ENCODE results near the gene IL11.
A peak's percentile ranks its signal among the peaks of the same experiment; 100 is the strongest.

Gene IL11

DNA sequence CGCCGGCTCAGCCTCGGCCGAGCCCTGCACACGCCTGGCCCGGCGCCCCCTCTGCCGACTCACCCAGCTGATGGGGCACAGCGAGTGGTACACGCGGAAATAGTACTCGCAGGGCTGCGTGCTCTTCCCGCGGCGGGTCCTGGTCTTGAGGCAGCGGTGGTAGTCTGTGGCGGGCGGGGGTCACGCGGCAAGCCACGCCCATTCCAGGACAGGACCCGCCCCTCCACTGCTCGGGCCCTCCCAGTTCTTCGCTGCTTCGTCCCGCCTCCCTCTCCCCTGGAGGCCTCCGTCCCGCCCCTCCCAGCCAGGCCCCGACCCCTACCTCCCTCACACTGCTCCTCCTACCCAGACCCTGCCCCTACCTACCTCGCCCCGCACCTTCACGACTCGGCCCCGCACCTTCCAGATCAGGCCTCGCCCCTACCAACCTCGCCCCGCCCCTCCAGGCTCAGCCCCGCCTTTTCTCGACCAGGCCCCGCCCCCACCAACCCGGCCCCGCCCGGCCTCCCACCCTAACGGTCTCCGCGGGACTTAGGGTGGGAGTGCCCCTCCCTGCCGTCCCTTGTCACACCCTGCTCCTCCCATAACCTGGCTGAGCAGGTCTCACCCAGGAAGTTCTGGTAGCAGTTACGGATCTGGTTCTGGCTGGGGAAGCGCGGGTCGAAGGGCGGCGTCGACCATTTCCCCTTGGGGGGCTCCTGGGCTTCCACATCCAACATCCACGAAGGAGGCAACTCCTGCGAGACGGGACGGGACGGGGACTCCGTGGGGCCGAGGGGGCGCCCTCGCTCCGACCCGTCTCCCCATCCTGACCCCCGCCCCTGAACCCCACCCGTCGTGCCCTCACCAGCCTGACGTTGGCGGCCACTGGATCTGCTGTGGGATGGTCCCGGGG is 16.2 kb downstream of the IL11 start:
- no peak for DNase-seq (ENCODE audit: low read depth in 2 of 2, low spot score in 1 of 2)

DNA sequence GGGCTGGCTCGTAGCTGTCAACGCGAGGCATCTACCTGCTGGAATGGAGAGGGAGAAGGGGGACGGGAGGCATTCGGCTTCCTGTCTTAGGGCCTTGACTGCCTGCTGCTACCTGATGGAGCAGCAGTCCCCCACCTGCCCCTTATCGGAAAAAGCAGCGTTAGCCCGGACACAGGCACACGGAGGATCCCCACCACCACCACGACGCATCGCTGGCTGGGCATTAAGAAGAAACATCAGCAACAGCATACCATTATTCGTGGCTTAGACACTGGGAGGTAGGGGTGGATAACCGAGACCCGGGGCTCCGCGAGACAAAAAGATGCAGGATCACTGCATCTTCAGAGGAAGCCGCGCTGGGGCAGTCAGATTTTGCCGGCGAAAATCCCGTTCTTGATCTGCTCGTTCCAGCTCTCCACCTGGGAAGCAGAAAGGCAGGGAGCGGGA is 16.9 kb downstream of the IL11 start:
- DNase-seq (ENCODE audit: low read depth in 2 of 2, low spot score in 1 of 2): no peak

DNA sequence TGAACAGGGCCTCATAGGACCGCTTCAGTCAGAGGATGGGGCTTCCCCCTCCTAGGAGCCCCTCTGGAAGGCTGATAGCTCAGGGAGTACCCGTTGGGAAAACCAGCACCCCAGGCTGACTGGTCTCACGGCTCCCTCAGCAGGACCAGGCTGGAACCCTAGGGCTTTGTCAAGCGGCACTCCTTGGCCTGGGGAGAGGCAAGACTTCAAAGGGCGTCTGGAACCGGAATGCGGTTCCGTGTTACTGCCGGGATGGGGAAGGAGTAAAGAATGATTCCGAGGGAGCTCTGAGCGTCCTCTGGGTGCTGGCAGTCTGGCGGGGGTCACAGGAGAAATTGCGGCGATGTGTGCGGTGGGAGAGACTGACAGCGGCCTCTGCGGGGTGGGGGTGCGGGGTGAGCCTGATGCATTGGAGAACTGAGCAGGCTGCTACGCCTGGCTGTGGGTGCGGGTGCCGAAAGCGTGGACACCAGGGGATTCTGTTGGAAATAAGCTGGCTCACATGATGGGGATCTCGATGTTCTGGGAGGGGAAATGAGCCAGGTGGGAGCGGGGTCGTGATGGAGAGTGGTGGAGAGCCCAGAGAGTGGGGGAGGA is 17.6 kb downstream of the IL11 start:
- DNase-seq (ENCODE audit: low read depth in 2 of 2, low spot score in 1 of 2): no peak

DNA sequence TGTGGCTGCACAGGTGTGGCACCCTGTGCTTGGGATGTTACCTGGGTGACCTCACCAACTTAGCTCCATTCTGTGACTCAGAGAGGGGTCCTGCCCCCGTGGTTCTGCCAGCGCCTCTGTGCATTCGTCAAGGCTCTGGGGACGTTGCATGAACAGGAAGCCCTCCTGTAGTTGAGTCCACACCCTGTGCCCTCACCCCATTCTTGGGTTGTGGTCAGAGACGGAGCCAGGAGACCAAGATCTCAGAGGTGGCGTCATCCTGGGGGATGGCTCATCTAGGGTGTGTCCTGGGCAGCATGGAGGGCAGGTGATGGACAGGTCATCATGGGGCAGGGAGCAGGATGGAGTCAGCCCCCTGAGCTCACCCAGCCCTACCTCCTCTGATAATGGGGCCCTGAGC is 18.2 kb downstream of the IL11 start:
- DNase-seq (ENCODE audit: low read depth in 2 of 2, low spot score in 1 of 2): no peak

DNA sequence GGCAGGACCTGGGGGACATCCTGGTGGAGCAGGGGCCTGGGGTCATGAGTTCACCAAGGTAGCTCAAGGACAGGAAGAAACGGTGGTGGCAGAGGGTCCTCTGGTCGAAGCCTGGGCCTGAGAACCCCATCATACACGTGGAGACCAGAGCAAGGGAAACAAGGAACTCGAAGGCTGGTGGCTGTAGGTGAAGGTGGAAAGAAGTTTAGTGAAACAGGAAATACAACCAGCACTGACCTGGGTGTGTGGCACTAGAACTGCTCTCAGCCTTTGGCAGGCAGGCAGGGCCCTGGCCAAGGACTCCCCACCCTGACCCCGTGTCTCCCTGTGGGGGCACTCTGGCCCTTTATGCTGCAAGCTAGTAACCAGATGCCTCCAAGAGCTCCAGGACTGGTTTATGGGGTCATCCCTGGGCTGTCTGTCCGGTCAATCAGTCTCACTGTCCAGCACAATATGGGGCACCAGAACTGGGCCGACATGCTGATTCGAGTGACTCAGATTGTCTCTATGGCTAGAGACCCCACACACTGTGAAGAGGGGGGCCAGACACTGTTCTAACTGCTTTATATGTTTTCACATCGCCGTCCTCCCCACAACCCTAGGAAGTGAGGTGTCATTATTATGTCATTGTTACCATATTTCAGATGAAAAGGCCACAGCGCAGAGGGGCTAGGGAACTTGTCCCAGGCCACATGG is 19.5 kb downstream of the IL11 start:
- no peak for DNase-seq (ENCODE audit: low read depth in 2 of 2, low spot score in 1 of 2)

DNA sequence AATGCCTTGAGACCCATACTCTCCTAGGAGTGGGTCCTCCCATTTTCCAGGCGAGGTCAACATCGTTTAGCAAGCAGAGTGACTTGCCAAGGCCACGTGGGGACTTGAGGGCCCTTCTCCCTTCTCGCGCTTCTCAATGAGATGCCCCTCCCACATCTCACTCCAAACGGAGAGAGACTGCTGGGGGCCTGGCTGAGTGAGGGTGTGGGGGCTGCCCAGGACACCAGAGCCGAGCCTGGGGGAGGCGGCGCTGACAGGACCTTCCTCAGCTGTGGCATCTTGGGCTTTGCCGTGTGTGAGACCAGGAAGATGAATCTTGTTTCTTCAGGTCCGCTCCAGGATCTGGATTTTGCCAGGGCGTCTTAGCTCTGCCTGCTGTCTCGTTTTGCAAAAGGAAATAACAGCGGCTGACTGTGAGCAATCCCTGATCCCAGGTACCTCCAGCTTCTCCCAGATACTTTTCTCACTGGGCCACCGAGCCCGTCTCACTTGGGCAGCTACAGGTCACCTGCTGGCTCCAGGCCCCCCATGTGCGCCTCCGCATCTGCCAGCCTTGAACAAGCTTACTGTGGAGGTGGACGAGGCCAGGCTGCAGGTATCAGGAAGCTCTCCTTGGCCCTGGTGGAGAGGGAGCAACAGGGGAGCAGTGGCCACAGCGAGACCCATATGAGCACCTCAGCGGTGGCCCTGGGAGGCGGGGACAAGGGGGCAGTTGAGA is 21.8 kb downstream of the IL11 start:
- no peak for DNase-seq (ENCODE audit: low read depth in 2 of 2, low spot score in 1 of 2)

DNA sequence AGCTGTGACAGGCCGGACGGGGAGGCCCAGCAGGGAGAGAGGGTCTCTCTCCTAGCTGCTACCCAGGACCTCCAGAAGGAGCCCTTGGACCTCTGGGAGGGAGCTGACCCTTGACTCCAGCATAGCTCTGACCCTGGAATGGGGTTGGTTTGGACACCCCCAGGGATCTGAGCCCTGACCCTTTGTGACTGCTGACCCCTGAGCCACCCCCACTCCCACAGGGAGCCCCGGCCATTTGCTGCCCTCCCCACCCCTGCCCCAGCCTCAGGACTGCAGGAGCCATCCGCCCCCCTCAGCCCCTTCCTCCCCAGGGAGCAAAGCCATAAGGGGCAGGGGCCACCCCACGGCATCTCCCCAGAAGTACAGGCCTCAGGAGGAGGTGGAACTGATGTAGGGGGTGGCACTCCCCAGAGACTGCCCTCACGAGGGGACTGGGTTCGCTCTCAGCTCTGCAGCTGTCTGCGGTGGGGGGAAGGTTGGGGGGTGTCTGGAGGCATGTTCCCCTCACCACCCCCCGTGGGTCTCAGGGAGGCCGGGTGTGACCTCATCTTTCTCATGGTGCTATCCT is 22.7 kb downstream of the IL11 start:
- DNase-seq (ENCODE audit: low read depth in 2 of 2, low spot score in 1 of 2): no peak

DNA sequence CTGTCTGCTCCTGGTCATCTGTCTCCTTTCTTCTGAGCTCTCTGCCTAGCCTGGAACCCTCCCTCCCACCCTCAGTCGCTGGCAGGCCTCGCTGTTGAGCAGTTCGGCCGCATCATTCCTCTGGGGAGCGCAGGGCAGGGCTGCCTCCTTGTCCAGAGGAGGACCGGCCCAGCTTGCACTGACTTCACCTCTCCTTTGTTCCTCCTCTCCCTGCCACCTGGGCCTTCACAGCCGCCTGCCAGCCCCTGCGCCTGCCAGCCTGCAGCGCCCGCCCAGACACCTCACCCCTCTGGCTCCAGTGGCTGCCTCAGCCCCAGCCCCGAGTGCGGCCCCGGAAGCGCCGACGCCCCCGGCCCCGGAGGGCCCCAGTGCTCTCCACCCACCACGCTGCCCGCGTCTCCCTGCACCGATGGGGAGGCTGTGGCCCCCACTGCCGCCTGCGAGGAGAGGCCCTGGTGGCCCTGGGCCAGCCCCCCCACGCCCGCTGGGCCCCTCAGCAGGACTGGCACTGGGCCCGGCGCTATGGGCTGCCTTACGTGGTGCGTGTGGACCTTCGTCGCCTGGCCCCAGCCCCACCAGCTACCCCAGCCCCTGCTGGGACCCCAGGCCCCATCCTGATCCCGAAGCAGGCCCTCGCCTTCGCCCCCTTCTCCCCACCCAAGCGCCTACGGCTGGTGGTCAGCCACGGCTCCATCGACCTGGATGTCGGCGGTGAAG is 23.4 kb downstream of the IL11 start:
- no peak for DNase-seq (ENCODE audit: low read depth in 2 of 2, low spot score in 1 of 2)

DNA sequence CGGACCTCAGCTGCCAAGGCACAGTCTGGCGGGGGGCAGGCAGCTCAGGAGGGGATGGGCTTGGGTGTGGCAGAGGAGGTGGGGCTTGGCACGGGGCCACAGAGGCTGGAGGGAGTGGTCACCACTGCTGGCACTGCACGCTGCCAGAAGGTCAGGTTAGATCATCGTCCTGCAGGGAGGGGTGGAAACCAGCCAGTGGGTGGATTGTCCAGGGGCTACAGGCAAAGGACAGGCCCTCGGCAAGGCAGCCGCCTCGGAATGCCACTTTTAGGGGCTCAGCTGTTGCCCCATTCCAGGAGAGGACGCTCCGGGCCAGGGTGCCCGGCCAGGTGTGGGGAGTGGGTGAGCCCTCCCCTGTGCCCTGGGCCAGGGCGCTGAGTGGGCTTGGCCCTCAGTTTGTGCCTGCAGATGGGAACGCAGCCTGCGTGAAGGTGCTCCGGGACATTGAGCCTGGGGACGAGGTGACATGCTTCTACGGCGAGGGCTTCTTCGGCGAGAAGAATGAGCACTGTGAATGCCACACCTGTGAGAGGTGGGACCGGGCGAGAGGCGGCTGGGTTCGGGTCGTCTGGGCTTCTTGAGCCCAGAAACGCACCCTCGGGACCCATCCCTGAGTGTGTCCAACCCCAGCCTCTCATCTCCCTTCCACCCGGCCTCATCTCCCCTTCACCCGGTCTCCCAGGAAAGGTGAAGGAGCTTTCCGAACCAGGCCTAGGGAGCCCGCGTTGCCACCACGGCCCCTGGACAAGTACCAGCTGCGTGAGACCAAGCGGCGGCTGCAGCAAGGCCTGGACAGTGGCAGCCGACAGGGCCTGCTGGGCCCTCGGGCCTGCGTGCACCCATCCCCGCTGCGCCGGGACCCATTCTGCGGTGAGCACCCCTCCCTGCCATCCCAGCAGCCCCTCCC is 24.2 kb downstream of the IL11 start:
- DNase-seq (ENCODE audit: low read depth in 2 of 2, low spot score in 1 of 2): no peak

DNA sequence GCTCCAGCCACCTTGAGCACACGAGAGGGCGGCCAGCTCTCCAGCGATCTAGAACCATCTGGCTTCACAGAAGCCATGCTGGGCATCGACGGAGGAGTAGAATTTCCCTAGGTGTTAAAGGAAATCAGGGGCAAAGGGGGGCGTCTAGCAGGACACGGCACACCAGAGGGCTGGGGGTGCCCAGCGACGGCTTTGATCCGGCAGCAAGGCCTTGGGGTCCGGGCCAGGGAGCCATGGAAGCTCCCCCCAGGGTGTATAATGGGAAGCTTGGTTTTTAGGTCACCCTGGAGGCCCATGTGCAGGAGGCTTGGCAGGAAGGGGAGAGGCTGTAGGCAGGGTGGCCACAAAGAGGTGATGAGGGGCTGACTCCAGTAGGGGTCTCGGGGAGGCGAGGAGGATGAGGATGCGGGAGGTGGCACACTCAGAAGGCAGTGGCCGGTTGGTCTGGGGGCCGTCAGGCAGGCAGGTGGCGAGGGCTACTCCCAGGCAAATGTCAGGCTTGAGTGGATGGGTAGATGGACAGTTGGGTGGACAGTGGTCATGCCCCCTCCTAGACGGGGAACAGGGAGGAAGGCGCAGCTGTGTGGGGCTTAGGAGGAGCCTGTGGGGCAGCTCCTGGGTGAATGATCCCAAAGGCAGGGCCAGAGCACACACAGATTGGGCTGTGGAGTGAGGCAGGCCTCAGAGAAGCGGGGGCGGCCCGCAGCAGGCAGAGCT is 25.0 kb downstream of the IL11 start:
- DNase-seq (ENCODE audit: low read depth in 2 of 2, low spot score in 1 of 2): no peak

DNA sequence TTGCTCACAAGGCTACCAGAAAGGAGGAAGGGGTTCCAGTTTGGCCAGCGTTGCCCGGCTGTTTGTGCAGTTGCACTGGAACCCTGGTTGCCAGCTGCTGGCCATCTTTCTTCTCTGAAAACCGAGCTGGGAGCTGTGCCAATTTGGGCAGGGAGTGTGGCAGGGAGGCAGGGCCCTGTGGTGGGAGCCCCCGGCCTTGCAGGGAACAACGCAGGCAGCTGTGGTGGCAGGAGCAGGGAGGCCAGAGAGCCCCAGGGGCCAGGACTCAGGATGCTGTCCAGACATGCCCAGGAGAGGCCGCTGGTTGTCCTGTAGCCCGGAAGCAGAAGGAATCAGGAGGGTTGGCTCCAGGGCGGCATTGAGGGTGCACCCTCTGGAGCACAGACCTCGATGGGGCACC is 25.8 kb downstream of the IL11 start:
- no peak for DNase-seq (ENCODE audit: low read depth in 2 of 2, low spot score in 1 of 2)

DNA sequence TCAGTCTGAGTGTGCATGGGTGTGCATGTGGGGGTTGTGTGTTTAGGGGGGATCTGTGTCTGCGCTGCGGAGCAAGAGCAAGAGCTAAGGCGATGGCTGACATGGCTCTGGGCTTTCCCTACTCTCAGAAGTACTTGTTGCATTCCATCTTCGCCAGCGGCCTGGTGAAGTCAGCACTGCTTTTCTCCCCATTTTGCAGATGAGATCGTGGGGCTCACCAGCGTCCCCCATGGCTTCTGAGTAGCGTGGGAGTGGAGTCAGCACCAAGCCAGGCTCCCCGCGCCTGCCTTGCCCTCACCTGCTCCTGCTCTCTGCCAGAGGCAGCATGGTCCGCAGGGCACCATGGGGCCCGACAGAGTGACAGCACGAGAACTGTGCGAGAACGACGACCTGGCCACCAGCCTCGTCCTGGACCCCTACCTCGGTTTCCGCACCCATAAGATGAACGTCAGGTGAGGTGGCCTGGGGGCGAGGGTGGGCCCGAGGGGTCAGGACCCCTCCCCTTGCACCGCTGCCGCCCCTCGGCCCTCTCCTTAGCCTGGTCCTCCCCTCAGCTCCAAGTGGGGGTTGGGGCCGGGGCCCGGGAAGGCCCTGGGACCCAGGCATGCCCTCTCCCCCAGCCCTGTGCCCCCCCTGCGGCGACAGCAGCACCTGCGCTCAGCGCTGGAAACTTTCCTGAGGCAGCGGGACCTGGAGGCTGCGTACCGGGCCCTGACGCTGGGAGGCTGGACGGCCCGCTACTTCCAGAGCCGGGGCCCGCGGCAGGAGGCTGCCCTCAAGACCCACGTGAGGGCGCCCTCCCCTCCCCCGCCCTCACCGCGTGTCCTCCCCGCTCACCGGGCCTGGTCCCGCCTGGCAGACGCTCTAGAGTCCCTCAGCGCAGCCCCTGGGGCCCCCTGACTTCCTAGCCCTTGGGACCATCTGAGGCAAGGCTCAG is 28.4 kb downstream of the IL11 start:
- no peak for DNase-seq (ENCODE audit: low read depth in 2 of 2, low spot score in 1 of 2)

DNA sequence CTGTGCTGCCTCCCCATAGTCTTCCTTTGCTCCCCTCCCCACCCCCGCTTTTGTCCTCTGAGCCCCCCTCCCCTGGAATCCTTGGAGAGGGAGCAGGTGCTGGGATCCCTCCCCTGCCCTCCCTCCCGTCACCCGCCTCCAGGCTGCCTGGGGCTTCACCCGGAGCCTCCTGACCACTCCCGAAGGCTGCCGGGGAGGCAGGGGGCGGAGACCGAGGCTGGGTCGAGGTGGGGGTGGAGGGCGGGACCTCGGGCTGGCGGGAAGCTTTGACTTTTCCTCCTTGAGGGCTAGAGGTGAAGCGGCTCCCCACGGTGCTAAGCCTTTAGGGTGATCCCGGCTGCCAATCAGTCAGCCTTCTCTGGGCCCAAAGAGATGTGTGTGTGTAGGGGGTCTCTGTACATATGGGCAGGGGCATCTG is 29.1 kb downstream of the IL11 start:
- DNase-seq (ENCODE audit: low read depth in 2 of 2, low spot score in 1 of 2): no peak

DNA sequence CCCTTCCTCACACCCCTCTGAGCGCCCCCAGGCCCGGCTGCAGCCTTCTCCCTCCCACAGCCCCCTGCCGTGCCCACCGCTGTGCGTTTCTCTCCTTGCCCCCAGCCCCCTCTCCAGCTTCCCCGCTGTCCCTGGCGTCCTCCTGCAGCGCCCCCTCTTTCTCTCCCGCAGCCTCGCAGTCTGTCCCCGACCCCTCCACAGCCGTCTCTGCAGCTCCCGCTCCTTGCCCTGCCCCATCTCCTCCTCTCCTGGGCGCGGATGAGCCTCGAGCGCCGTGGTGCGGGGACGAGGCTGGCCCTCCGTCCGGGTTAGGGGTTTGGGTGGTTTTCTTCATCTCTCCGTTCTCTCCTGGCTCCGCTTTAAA is 29.5 kb downstream of the IL11 start:
- no peak for DNase-seq (ENCODE audit: low read depth in 2 of 2, low spot score in 1 of 2)

DNA sequence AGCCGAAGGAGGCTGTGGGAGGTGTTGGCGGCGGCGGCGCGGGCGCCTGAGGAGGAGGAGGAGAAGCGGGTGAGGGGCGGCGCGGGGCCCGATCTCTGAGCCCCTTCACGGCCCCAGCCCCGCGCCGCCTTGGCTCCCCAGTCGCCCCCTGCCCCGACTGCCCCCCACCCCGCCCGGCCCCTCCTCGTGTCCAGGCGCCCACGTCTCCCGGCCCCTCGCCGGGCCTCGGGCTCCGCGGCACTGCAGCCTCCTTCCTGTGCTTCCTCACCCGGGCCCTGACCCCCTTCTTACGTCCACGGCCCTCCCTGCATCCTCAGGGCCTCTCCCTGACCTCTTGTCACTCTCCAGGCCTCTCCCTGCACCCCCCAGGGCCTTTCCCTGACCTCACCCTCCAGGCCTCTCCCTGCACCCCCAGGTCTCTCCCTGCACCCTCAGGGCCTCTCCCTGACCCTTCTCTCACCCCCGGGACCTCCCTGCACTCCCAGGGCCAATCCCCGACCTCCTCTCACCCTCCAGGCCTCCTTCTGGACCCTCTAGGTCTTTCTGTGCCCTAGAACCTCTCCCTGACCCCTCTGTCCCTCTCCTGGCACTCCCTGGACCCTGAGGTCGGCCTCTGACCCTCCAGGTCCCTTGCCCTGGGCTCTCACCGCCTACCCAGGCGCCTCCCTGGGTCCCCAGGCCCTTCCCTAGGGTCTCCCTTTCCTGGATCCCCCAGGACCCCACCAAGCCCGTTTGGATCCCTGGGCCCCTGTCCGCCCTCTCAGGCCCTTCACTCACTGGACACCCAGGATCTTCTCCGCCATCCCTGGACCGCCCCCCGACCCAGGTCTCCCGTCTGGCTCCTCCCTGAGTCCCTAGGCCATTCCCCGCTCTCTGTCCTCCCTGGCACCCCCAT is 30.1 kb downstream of the IL11 start:
- DNase-seq (ENCODE audit: low read depth in 2 of 2, low spot score in 1 of 2): no peak

DNA sequence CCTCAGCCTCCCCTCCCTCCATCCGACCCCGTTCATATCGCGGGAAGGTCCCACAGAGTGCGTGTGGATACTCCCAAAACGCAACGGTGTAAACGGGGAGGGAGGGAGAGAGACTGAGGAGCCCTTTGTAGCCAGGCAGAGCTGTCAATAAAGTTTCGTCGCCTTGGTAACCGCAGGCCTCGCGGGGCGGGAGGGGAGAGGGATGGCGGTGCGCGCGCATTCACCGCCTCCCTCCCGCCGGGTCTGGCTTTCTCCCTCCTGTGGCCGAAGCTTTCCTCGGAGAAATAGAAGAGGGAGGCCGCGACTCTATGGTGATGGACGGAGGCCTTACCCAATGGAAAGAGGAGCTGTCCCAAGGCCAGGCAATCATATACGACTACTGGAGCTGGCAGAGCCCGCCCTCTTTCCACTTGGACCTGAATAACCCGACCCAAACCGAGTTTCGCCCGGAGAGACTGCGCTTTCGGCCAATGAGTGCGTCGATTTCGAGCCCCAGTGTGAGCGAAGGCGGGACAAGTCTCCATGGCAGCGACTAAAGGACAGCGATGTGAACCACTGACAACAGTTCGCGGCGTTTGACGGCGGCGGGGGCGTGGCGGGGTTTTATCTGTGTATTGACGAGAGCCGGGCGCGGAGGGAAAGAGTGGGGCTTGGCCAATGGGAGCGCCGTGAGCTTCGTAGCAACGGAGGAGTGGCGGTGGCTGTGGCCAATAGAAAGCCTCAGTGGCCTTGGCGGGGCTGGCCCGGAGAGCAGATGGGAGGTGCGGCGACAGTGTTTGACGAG is 31.0 kb downstream of the IL11 start, which contains the start of gene KMT5C:
TSS of gene KMT5C (plus strand) at position 772 of the 784 bp plus-strand sequence. CDS start 2,061 bp downstream, outside the sequence.
- DNase-seq (ENCODE audit: low read depth in 2 of 2, low spot score in 1 of 2): peak; percentile 100
